ENCODE results near the gene CMTR1.

Gene CMTR1

GRCh38 chr6:37479266-37479854, 46.3 kb downstream of the CMTR1 start:
- no peak for DNase-seq

DNA sequence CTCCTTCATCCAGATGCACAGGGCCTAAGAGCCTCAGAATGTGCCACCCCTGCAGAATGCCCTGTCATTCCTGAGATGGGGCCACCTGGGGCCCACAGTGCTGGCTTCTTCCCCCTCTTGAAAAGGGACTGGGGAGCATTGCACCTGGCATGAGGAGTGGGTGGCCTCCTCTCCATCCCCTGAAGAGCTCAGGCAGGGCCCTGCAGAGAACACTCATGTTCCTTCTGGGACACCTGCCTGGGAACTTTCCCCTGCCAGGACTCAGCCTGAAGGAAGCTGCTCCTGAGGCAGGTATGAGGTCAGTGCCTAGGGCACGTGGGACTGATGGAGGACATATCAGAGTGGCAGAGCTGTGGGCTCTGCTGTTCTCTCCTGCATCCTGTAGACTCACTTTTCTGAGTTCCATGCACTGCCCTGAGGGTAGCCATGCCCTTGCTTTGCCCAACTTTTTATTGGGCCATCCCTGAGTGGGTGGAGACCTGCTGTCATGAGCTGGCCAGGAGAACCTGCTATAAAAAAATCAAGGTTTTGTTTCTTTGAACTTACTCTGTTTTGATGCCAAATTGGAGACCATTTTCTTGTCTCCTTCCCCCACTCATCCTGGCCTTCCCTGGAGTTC, 47.2 kb downstream of the CMTR1 start:
- DNase-seq: no peak

- DNase-seq: no peak
Observed at GRCh38 chr6:37480951-37481534, 48.0 kb downstream of the CMTR1 start.

- DNase-seq: no peak
Observed at GRCh38 chr6:37481711-37482605, 48.9 kb downstream of the CMTR1 start.

DNA sequence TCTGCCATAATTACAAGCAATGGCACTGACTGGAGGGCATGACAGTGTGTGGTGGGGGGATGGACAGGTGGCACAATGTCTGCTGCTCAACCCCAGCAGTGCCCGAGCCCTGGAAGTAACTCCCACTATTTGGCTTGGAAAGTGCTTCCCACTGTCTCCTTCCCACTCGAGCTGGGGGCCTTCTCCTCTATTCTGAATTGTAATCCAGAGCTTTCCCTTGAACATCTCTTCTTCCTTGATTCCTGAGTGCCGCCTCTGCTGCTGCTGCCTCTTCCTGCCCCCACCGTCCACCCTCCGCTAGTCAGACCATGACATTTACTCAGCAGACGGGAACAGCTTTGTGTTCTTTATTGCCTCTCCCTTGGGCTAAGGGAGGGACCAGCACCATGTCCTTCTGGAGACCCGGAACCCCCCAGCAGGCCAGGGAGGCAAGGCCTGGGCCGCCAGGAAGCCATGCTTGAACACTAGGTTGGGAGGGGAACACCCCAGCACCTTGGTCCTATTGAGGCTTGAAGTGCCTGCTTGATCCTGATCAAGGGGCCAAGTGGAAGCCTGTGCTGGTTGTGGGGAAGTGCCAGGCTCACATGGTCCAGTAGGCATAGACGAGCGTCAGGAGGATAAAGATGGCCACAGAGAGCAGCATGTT, 49.7 kb downstream of the CMTR1 start:
- no peak for DNase-seq

DNA sequence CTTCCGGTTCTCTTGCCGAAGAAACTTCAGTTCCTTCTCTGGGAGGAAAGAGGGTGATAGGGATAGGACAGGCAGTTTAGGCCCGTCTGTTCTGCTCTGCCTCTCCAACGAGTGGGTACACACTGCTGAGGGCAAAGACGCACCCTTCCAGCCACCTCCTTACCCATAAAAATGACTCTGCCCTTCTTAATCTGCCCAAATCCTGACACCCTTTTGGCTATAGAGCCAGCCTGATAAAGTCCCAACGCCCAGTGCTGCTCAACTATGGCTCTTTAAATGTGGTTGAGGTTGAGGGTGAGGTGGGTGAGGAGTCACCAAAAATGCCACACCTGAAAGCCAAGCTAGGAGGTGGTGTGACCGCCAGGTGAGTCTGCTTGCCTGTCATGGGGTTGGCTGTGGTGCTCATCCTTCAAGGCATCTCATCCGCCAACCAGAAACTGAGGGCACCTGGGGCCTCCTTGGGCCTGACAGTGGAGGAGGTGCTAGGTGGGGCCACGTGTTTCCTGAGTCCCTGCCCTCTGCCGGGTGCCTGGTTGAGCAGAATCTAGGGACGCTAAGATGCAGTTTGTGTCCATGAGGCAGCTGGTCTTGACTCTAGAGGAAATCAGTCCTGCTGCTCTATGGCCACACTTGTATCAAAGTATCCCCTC, 50.4 kb downstream of the CMTR1 start:
- DNase-seq: no peak

- DNase-seq: peak in 1 of 2 donors; percentile 39
Observed at GRCh38 chr6:37483917-37484785, 51.1 kb downstream of the CMTR1 start.

- no peak for DNase-seq
Observed at GRCh38 chr6:37484786-37485170, 51.8 kb downstream of the CMTR1 start.

DNA sequence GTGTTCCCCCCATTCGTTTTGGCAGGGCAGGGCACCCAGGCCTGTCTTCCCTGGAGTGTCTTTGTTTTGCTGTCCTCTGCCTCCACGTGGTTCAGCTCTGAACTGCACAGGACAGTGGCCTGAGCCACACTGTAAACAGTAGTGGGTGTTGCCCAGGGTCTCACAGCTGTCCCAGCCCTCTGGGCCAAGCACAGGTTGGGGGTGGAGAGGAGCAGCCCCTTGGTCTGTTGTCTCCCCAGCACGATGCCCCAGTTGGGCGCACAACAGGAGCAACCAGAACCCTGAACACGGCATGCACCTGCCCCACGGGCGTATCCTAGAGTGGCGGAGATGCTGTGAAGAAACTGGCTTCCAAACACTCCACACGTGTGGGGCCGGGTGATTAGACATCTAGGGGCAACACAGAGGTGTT, 52.3 kb downstream of the CMTR1 start:
- DNase-seq: no peak

- no peak for DNase-seq
Observed at GRCh38 chr6:37486121-37486839, 53.3 kb downstream of the CMTR1 start.

- no peak for DNase-seq
Observed at GRCh38 chr6:37487591-37488380, 54.8 kb downstream of the CMTR1 start.

GRCh38 chr6:37488476-37488875, 55.5 kb downstream of the CMTR1 start:
- no peak for DNase-seq

- no peak for DNase-seq
Observed at GRCh38 chr6:37489697-37490336, 56.8 kb downstream of the CMTR1 start.

DNA sequence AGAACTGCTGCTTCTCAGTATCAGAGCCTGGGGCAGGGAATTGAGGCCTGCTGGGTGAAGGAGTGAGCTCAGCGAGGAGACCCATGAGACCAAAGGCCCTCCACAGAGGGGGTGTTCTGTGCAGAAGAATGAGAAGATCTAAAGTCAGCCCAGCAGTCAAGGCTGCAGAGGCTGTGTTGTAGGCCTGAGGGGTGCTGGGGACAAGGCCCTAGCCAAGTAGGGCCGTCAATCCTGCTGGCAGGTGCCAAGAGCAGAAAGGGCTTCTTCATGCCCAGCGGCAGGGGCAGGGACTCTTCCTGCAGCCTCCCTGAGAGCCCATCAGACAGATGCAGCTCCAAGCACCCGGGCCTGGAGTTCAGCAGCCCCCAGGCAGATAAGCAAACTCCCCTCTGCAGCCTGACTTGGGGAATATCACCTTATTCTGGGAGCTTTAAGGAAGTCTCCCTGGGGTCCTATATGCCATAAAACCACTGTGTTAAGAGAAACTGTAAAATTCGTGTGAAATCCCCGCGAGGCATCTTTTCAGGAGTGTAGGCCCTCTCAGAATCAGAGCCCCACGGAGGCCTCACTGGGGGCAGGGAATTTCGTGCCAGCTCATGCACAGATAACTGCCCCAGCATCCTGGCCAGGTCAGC, 57.6 kb downstream of the CMTR1 start:
- DNase-seq: no peak

DNA sequence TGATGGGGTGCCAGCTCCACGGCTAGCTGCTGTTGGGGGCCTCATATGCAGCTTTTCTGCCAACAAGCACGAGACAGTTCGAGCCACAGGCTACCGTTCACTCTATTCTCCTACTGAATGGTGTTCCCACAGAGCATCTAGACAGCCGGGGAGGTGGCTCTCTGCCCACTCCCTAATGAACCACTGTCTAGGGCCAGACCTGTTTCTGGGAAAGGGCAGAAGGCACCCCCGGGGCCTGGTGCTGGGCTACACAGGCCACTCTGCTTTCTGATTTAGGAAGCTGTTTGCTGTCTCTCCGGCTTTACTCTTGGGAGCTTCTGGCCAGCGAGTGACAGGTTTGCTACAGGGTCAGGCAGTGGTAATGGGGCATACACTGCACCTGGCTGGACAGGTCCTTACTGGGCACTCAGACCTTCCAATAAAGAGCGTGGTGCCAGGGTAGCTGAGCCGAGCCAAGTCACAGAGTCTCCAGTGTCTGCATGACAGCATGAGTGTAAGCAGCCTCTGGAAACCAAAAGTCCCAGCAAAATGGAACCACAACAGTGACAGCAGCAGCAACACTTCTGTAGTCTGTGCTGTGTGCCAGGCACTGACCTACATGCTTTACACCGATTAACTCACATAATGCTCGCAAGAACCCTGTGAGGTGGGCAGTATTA, 58.3 kb downstream of the CMTR1 start:
- DNase-seq: no peak

DNA sequence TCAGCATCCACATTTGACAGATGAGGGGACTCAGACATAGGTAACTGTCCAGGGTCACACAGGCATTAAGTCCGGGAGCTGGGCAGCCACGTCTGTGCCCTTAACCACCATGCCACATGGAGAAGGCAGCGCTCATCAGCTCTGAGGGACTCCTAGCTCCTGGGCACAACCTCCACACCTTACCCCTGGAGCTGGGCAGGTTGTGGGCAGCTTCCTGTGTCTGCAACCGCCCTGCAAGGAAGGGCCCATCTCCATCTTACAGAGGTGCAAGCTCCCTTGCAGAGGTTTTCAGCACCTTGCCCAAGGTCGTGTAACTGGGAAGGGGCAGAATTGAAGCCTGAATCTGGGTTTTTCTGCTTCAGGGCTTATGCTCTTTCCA, 58.8 kb downstream of the CMTR1 start:
- DNase-seq: no peak

DNA sequence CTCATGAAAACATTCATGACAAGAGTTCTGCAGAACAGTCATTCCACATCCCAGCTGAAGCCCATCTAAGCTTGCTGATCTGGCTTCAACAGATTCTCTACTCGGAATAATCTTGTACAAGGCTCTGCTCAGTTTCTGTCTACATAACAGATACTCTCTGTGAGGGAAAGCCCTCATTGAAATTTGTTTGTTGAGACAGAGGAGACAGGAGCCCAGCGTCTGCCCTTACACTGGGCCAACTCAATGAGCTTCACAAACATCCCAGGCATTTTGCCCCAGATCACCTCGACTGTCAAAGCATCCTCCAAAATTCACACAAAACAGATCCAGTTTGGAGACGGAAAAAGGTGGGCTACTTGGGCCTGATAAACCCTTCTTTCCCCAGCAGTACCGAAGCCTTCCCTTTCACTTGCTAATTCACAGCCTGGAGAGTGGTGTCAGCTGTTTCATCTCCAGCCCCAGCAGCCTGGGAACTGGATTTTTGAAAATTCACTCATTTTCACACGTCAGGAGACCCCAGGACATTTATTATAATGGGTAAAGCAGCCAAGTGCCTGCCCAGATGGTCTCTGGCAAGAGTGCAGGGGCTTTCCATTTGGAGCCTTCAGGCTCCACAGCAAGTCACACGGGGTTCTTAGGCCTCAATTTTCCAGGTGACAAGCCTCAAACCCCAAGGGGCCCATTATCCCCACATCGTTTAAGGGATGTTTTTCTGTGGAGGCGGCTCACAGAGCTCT, 59.4 kb downstream of the CMTR1 start:
- DNase-seq: no peak

Measured in inflammatory macrophage (primary cell).